ENCODE data around the gene VRK2. TPM values are rescaled to one million over a fixed set of nuclear protein-coding genes. Genes with fewer than 3 reads are reported as not detected.

The VRK2 gene
- total RNA-seq, 1 experiment from 2014 or later, result 20.1 TPM

DNA sequence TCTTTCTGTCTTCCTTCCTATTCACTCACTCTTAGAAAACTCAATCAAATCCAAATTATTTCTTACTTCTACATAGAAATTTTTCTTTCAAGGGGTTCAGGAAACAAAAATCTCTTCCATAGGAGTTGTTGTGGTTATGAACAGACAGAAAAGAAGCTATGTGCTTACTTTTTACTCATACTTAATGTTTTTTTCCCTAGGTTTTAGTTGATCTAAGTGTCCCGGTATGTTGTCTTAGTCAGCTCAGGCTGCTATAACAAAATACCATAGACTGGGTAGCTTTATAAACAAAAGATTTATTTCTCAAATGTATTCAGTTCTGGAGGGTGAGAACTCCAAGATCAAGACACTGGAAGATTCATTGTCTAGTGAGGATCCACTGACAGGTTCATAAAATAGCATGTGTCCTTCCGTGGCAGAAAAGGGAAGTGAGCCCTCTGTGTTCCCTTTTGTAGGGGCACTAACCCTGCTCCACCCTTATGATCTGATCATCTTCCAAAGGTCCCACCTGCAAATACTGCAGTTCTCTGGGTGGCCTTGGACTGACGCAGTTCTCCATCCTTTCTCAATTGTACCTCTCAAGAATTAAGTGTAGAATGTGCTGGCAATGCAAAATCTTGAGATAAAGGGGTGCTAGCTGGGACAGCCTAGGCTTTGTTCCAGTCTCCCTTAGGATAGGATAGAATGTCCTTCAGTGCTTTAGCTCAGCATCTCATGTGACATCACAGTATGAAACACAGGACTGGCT is 14.4 kb upstream of the VRK2 start:
- no peak for DNase-seq (ENCODE audit: low spot score)
- H3K36me3 Mint-ChIP-seq, result no peaks in the 10 kb centered on the region
- no peak overlapping the region for H3K27ac Mint-ChIP-seq
- ChIA-PET CTCF (no interaction called here), POLR2A (no interaction called here)
- H3K9me3 Mint-ChIP-seq, result no peaks in the 10 kb centered on the region
- H3K27me3 Mint-ChIP-seq (ENCODE audit: low read depth), result no peaks in the 10 kb centered on the region
- ATAC-seq, result peak; percentile 26; the same call in 1 of the 2 replicates
- no peak overlapping the region for H3K4me3 Mint-ChIP-seq
- no peak for TF ChIP-seq IRF1 (CRISPR knock-in tag; IDR thresholded peaks at IDR 0.05)
- TF ChIP-seq, protein P1, sequence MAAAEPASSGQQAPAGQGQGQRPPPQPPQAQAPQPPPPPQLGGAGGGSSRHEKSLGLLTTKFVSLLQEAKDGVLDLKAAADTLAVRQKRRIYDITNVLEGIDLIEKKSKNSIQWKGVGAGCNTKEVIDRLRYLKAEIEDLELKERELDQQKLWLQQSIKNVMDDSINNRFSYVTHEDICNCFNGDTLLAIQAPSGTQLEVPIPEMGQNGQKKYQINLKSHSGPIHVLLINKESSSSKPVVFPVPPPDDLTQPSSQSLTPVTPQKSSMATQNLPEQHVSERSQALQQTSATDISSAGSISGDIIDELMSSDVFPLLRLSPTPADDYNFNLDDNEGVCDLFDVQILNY (CRISPR knock-in tag; IDR thresholded peaks at IDR 0.05), result no peak
- TF ChIP-seq, protein P2, sequence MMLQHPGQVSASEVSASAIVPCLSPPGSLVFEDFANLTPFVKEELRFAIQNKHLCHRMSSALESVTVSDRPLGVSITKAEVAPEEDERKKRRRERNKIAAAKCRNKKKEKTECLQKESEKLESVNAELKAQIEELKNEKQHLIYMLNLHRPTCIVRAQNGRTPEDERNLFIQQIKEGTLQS (CRISPR knock-in tag; conservative IDR thresholded peaks at IDR 0.05), result no peak
- no peak for TF ChIP-seq TEAD4 (CRISPR knock-in tag; IDR thresholded peaks at IDR 0.05)
- no peak for TF ChIP-seq ZBTB43 (CRISPR knock-in tag; IDR thresholded peaks at IDR 0.05)
- no peak for TF ChIP-seq SMAD4 (CRISPR knock-in tag; IDR thresholded peaks at IDR 0.05)
- TF ChIP-seq, protein P3, sequence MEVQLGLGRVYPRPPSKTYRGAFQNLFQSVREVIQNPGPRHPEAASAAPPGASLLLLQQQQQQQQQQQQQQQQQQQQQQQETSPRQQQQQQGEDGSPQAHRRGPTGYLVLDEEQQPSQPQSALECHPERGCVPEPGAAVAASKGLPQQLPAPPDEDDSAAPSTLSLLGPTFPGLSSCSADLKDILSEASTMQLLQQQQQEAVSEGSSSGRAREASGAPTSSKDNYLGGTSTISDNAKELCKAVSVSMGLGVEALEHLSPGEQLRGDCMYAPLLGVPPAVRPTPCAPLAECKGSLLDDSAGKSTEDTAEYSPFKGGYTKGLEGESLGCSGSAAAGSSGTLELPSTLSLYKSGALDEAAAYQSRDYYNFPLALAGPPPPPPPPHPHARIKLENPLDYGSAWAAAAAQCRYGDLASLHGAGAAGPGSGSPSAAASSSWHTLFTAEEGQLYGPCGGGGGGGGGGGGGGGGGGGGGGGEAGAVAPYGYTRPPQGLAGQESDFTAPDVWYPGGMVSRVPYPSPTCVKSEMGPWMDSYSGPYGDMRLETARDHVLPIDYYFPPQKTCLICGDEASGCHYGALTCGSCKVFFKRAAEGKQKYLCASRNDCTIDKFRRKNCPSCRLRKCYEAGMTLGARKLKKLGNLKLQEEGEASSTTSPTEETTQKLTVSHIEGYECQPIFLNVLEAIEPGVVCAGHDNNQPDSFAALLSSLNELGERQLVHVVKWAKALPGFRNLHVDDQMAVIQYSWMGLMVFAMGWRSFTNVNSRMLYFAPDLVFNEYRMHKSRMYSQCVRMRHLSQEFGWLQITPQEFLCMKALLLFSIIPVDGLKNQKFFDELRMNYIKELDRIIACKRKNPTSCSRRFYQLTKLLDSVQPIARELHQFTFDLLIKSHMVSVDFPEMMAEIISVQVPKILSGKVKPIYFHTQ (CRISPR knock-in tag; IDR thresholded peaks at IDR 0.05), result no peak
- no peak for TF ChIP-seq NFATC4 (CRISPR knock-in tag; IDR thresholded peaks at IDR 0.05)
- TF ChIP-seq ATF6 (CRISPR knock-in tag; IDR thresholded peaks at IDR 0.05), result no peak
- no peak for TF ChIP-seq KAT7 (CRISPR knock-in tag; IDR thresholded peaks at IDR 0.05; ENCODE audit: borderline replicate concordance)
- no peak for TF ChIP-seq ZNF423 (CRISPR knock-in tag; IDR thresholded peaks at IDR 0.05)
- no peak for TF ChIP-seq GABPB1 (CRISPR knock-in tag; IDR thresholded peaks at IDR 0.05)
- TF ChIP-seq, protein P4, sequence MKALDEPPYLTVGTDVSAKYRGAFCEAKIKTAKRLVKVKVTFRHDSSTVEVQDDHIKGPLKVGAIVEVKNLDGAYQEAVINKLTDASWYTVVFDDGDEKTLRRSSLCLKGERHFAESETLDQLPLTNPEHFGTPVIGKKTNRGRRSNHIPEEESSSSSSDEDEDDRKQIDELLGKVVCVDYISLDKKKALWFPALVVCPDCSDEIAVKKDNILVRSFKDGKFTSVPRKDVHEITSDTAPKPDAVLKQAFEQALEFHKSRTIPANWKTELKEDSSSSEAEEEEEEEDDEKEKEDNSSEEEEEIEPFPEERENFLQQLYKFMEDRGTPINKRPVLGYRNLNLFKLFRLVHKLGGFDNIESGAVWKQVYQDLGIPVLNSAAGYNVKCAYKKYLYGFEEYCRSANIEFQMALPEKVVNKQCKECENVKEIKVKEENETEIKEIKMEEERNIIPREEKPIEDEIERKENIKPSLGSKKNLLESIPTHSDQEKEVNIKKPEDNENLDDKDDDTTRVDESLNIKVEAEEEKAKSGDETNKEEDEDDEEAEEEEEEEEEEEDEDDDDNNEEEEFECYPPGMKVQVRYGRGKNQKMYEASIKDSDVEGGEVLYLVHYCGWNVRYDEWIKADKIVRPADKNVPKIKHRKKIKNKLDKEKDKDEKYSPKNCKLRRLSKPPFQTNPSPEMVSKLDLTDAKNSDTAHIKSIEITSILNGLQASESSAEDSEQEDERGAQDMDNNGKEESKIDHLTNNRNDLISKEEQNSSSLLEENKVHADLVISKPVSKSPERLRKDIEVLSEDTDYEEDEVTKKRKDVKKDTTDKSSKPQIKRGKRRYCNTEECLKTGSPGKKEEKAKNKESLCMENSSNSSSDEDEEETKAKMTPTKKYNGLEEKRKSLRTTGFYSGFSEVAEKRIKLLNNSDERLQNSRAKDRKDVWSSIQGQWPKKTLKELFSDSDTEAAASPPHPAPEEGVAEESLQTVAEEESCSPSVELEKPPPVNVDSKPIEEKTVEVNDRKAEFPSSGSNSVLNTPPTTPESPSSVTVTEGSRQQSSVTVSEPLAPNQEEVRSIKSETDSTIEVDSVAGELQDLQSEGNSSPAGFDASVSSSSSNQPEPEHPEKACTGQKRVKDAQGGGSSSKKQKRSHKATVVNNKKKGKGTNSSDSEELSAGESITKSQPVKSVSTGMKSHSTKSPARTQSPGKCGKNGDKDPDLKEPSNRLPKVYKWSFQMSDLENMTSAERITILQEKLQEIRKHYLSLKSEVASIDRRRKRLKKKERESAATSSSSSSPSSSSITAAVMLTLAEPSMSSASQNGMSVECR (CRISPR knock-in tag; IDR thresholded peaks at IDR 0.05; ENCODE audit: borderline replicate concordance), result no peak
- no peak for TF ChIP-seq JAZF1 (CRISPR knock-in tag; IDR thresholded peaks at IDR 0.05)
- no peak for TF ChIP-seq ZNF671 (CRISPR knock-in tag; IDR thresholded peaks at IDR 0.05)
- no peaks in the 10 kb centered on the region for H3K4me1 Mint-ChIP-seq
